HG02943 (cell line): ENCODE data around the gene ALDH9A1.
"Not testable (repeated sequence)": the region's sequence is repeated elsewhere in the genome, so short reads cannot be mapped to it uniquely, and the experiment has no call there.

Source experiments
- ATAC-seq: cut with Tn5 transposase; IDR thresholded peaks from one replicate; pipeline ENCODE4 v1.9.1; 2021; ENCODE audit warnings: mild to moderate bottlenecking, low read depth, moderate library complexity; ENCODE audit not compliant: unreplicated experiment

Gene ALDH9A1

GRCh38 chr1:165647970-165648369 lies 50.4 kb downstream of the ALDH9A1 start:
- no peak for ATAC-seq

- no peak for ATAC-seq
These were observed 50.8 kb downstream of the ALDH9A1 start for GRCh38 chr1:165647517-165647916.

- peak; percentile 57 for ATAC-seq
These were observed 52.6 kb downstream of the ALDH9A1 start for GRCh38 chr1:165645654-165646366.

GRCh38 chr1:165644064-165644735 lies 54.2 kb downstream of the ALDH9A1 start:
- ATAC-seq, result no peak

- no peak for ATAC-seq
These were observed 57.0 kb downstream of the ALDH9A1 start for GRCh38 chr1:165641231-165641987.

- no peak for ATAC-seq
These were observed 58.3 kb downstream of the ALDH9A1 start for GRCh38 chr1:165639821-165640623.

GRCh38 chr1:165638211-165638610 lies 60.2 kb downstream of the ALDH9A1 start:
- ATAC-seq, result not testable (repeated sequence)

- no peak for ATAC-seq
These were observed 60.9 kb downstream of the ALDH9A1 start for GRCh38 chr1:165637427-165637826.

- ATAC-seq, result no peak
These were observed 62.5 kb downstream of the ALDH9A1 start for GRCh38 chr1:165635823-165636222.

- no peak for ATAC-seq
These were observed 63.0 kb downstream of the ALDH9A1 start for GRCh38 chr1:165635329-165635728.

GRCh38 chr1:165634154-165634921 lies 64.0 kb downstream of the ALDH9A1 start:
- ATAC-seq, result no peak

- ATAC-seq, result no peak
These were observed 64.7 kb downstream of the ALDH9A1 start for GRCh38 chr1:165633614-165634013.

GRCh38 chr1:165632491-165632890 lies 65.9 kb downstream of the ALDH9A1 start:
- ATAC-seq, result no peak

GRCh38 chr1:165632152-165632469 lies 66.3 kb downstream of the ALDH9A1 start:
- no peak for ATAC-seq

GRCh38 chr1:165631342-165632151 lies 66.8 kb downstream of the ALDH9A1 start:
- ATAC-seq, result peak; percentile 35

- ATAC-seq, result peak; percentile 76
These were observed 67.6 kb downstream of the ALDH9A1 start, which contains the start of gene MGST3 for GRCh38 chr1:165630629-165631341. Gene MGST3 (plus strand): TSS chr1:165631234. CDS start chr1:165649848, 18,614 bp downstream.

GRCh38 chr1:165629848-165630628 lies 68.3 kb downstream of the ALDH9A1 start:
- peak; percentile 1 for ATAC-seq

- no peak for ATAC-seq
These were observed 69.2 kb downstream of the ALDH9A1 start for GRCh38 chr1:165629151-165629550.
